GM21825 (cell line): ENCODE results near the gene RANBP3.
"Not testable (repeated sequence)": the region's sequence is repeated elsewhere in the genome, so short reads cannot be mapped to it uniquely, and the experiment has no call there.

ENCODE experiments used
- ATAC-seq: cut with Tn5 transposase; IDR thresholded peaks from one replicate; pipeline ENCODE4 v1.9.1; 2021; ENCODE audit warnings: mild to moderate bottlenecking, moderate library complexity; ENCODE audit not compliant: unreplicated experiment

RANBP3 gene

GRCh38 chr19:5988517-5989387 lies 10.8 kb upstream of the RANBP3 start:
- ATAC-seq = no peak

- ATAC-seq = no peak
Measured at GRCh38 chr19:5987077-5987818, 9.3 kb upstream of the RANBP3 start.

GRCh38 chr19:5985837-5986236 lies 7.9 kb upstream of the RANBP3 start:
- ATAC-seq = not testable (repeated sequence)

GRCh38 chr19:5985098-5985783 lies 7.3 kb upstream of the RANBP3 start:
- ATAC-seq = no peak

- ATAC-seq = no peak
Measured at GRCh38 chr19:5984600-5984999, 6.7 kb upstream of the RANBP3 start.

GRCh38 chr19:5983367-5983955 lies 5.5 kb upstream of the RANBP3 start:
- no peak for ATAC-seq

- ATAC-seq = no peak
Measured at GRCh38 chr19:5978606-5979552, 939 bp upstream of the RANBP3 start.

- peak; percentile 4 for ATAC-seq
Measured at GRCh38 chr19:5977222-5977784, 637 bp downstream of the RANBP3 start.

- no peak for ATAC-seq
Measured at GRCh38 chr19:5976768-5977167, 1.2 kb downstream of the RANBP3 start.

GRCh38 chr19:5975388-5975728 lies 2.6 kb downstream of the RANBP3 start:
- ATAC-seq = no peak

- no peak for ATAC-seq
Measured at GRCh38 chr19:5974721-5975387, 3.1 kb downstream of the RANBP3 start.

GRCh38 chr19:5973867-5974635 lies 3.9 kb downstream of the RANBP3 start:
- ATAC-seq = no peak

- ATAC-seq = no peak
Measured at GRCh38 chr19:5973376-5973775, 4.6 kb downstream of the RANBP3 start.

GRCh38 chr19:5972355-5972731 lies 5.6 kb downstream of the RANBP3 start:
- no peak for ATAC-seq

GRCh38 chr19:5971714-5972354 lies 6.1 kb downstream of the RANBP3 start:
- no peak for ATAC-seq

GRCh38 chr19:5969476-5969875 lies 8.5 kb downstream of the RANBP3 start:
- no peak for ATAC-seq

GRCh38 chr19:5968431-5969373 lies 9.2 kb downstream of the RANBP3 start:
- no peak for ATAC-seq
